ENCODE data around the gene MAEA.

The MAEA gene

DNA sequence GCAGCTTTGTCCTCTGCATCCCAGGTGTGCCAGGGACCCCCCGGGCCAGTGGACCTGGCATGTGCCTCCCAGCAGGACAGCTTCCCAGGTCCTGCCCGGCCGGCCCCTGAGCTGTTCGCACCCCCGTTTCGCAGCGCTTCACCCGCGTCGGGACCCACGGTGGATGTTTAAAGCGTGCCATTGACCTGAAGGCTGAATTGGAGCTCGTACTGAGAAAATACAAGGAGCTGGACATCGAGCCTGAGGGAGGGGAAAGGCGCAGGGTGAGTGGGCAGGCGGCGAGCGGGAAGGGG is 65.2 kb downstream of the MAEA start:
- Mint-ChIP-seq H3K27me3 (ENCODE audit: low read depth) (no peaks in the 10 kb centered on the region), H3K36me3 (ENCODE audit: low read depth) (no peaks in the 10 kb centered on the region), H3K27ac (no peak overlapping the region), H3K9me3 (no peaks in the 10 kb centered on the region), H3K4me3 (no peak overlapping the region), H3K4me1 (ENCODE audit: low read depth) (peaks cover 6% of the 10 kb centered on the region)
- DNase-seq (ENCODE audit: low spot score) = no peak

DNA sequence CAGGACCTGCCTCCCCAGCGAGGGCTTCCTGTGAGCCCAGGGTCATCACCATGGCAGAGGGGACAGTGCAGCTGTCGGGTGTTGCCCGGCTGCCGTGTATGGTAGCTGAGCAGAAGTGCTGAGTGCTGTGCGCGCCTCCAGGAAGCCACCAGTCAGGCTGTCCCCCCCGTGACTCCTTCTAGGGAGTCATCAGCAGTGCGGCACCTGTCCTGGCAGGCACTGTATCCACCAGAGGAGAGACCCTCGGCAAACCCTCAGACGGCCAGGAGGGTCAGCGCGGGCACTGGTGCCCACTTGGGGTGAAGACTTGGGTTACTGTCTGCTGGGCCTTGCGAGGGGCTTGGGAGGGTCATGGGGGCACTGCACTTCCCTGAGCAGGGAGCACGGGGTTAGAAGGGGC is 65.7 kb downstream of the MAEA start:
- no peaks in the 10 kb centered on the region for H3K27me3 Mint-ChIP-seq (ENCODE audit: low read depth)
- no peak for DNase-seq (ENCODE audit: low spot score)
- no peak overlapping the region for H3K27ac Mint-ChIP-seq
- H3K4me3 Mint-ChIP-seq = no peak overlapping the region
- H3K4me1 Mint-ChIP-seq (ENCODE audit: low read depth) = peaks cover 5% of the 10 kb centered on the region
- H3K9me3 Mint-ChIP-seq = no peaks in the 10 kb centered on the region
- H3K36me3 Mint-ChIP-seq (ENCODE audit: low read depth) = no peaks in the 10 kb centered on the region

DNA sequence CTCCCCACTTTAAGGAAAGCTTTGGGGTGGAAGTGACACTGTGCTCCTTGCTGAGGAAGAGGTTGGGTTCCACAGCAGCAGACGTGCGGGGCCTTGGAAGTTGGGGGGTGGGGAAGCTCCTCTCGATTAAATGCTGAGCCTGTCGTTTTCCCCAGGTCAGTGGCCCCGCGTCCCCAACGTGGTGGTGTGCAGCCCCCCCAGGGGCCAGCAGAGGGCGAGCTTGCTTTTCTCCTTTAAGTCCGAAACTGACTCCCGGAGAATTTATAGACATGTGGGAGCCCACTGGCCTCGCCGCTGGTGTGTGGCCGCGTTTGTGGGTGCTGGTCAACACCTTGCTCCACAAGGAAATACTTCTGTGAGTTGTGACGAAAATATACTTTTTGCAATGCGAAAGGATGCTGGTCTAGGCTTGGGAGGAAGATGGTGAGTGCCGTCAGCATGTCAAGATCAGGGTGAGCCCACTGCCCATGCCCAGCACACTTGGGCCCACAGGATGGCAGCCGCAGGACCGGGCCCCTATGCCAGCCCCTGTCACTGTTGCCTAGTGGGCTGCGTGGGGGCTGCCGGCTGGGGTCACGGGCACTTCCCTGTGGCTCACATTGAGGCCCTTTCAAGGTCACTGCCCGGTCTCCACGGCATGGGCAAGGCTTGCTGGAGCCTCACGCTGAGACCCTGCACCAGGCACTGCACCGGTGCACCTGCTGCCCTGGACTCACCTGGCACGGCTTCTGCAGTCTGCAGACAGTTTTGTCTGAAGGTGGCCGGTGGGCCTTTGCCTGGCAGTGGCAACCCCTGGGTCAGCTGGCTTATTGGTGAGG is 66.7 kb downstream of the MAEA start:
- Mint-ChIP-seq H3K4me1 (ENCODE audit: low read depth) (peaks cover 4% of the 10 kb centered on the region), H3K27ac (no peak overlapping the region), H3K9me3 (no peaks in the 10 kb centered on the region), H3K4me3 (no peak overlapping the region), H3K27me3 (ENCODE audit: low read depth) (no peaks in the 10 kb centered on the region), H3K36me3 (ENCODE audit: low read depth) (no peaks in the 10 kb centered on the region)
- DNase-seq (ENCODE audit: low spot score) = peak; percentile 15

DNA sequence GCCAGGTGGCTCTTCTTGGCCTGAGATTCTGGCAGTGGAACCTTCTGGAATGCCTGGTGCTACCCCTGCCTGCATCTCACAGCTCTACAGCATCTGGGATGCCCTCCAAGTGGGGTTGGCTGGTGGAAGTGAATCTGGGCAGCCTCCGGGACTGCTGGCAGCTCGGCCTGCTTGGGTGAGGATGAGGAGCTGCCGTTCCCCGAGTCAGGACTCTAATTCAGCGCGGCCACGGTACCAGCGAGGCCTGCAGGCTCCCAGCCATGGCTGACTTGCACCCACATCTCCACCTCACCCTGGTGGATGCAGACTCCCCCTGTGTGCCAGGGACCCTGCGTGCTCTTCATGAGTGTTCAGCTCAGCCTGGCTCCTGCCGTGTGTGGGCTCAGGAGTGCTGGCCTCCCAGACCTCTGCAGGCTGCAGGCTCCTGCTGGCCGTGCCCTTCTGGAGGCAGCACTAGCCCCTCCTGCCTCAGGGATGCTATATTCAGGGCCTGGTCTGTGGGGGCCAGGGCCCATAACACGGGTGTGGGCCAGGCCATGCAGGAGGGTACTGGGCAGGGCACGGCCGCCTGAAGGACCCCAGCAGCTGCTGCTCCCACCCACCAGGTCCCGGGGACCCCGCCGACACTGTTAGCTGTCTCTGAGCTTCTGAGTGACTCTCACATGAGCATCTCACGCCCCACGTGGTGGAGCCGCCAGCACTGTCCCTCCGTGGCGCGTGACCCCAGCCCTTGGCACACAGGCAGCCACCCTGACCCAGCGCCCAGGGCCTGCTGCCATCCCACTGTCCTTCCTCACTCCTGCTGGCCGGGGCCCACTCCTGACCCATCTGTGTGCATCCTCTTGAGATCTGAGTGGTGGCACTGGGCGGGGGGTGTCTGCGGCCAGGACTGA is 67.9 kb downstream of the MAEA start:
- H3K4me3 Mint-ChIP-seq = no peak overlapping the region
- H3K9me3 Mint-ChIP-seq = no peaks in the 10 kb centered on the region
- no peak for DNase-seq (ENCODE audit: low spot score)
- no peaks in the 10 kb centered on the region for H3K27me3 Mint-ChIP-seq (ENCODE audit: low read depth)
- no peaks in the 10 kb centered on the region for H3K4me1 Mint-ChIP-seq (ENCODE audit: low read depth)
- no peak overlapping the region for H3K27ac Mint-ChIP-seq
- H3K36me3 Mint-ChIP-seq (ENCODE audit: low read depth) = no peaks in the 10 kb centered on the region

DNA sequence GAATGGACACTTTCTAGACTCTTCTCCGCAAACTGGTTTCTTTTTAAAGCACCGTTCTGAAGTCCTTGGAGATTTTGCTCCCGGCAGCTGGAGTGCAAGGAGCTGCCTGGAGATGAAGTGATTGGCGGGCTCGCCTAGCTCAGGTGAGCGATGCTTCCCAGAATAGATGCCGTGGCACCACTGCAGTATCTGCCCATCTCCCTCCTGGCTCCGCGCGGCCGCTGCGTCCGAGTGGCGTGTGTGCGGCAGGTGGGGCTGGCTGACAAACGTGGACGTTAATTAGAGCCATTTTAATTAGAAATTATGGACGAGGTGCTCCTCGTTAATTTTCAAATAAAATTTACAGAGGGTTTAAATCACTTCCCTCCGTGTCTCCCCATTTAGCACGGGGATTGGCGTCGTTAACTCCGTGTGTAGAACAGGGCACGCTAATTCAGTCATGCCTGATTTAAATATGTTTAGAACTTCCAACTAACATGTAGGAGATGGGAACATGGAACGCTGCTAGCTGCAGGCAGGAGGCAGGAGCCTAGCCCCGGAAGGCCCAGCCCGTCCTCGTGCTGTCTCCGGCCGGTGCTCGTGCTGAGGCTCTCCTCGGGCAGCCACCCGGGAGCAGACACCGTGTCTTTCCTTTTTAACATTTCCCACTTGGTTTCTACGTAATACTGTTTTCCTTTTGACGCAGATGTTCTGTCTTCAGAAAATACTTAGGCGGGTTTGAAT is 68.9 kb downstream of the MAEA start:
- H3K4me1 Mint-ChIP-seq (ENCODE audit: low read depth) = no peaks in the 10 kb centered on the region
- no peaks in the 10 kb centered on the region for H3K36me3 Mint-ChIP-seq (ENCODE audit: low read depth)
- H3K27me3 Mint-ChIP-seq (ENCODE audit: low read depth) = no peaks in the 10 kb centered on the region
- H3K27ac Mint-ChIP-seq = no peak overlapping the region
- DNase-seq (ENCODE audit: low spot score) = no peak
- H3K9me3 Mint-ChIP-seq = no peaks in the 10 kb centered on the region
- no peak overlapping the region for H3K4me3 Mint-ChIP-seq

DNA sequence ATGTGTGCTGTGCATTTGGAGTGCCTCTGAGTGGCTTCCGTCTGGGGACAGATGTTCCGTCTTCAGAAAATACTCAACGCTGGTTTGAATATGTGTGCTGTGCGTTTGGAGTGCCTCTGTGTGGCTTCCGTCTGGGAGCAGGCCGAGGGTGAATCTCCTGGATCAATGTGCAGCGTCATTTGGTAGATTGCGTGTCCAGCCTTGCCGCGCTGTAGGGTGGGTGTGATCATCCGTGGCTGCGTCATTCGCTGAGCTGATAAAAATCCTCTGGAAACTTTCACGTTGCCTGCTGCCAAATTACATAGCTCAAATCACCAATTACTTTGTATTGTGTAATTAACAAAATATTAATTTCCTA is 69.4 kb downstream of the MAEA start:
- no peak for DNase-seq (ENCODE audit: low spot score)
- Mint-ChIP-seq H3K36me3 (ENCODE audit: low read depth) (no peaks in the 10 kb centered on the region), H3K4me3 (no peak overlapping the region)

DNA sequence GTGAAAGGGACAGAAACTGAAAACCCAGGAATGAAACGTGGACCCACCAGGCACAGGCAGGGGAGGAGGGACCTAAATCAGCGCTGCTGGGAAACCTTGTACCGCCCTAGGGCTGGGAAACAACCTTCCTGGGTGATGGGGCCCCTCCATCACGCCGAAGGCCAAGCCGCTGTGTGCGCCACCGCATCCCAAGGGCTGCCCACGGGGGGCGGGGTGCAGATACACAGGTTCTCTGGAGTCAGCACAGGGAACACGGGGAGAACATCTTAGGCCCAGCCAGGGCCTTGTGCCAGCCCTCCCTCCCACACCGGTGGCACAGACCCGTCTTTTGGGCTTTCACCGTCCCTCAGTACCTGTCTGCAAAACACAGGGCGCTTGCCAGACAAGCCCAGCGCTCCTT is 70.3 kb downstream of the MAEA start:
- H3K36me3 Mint-ChIP-seq (ENCODE audit: low read depth) = no peaks in the 10 kb centered on the region
- no peaks in the 10 kb centered on the region for H3K4me1 Mint-ChIP-seq (ENCODE audit: low read depth)
- no peak overlapping the region for H3K4me3 Mint-ChIP-seq
- no peaks in the 10 kb centered on the region for H3K27me3 Mint-ChIP-seq (ENCODE audit: low read depth)
- no peak for DNase-seq (ENCODE audit: low spot score)
- H3K27ac Mint-ChIP-seq = no peak overlapping the region
- H3K9me3 Mint-ChIP-seq = no peaks in the 10 kb centered on the region

More for the DNA sequence above, 69.4 kb downstream of the MAEA start:
- Mint-ChIP-seq H3K27me3 (ENCODE audit: low read depth) (no peaks in the 10 kb centered on the region), H3K9me3 (no peaks in the 10 kb centered on the region), H3K27ac (no peak overlapping the region), H3K4me1 (ENCODE audit: low read depth) (no peaks in the 10 kb centered on the region)

DNA sequence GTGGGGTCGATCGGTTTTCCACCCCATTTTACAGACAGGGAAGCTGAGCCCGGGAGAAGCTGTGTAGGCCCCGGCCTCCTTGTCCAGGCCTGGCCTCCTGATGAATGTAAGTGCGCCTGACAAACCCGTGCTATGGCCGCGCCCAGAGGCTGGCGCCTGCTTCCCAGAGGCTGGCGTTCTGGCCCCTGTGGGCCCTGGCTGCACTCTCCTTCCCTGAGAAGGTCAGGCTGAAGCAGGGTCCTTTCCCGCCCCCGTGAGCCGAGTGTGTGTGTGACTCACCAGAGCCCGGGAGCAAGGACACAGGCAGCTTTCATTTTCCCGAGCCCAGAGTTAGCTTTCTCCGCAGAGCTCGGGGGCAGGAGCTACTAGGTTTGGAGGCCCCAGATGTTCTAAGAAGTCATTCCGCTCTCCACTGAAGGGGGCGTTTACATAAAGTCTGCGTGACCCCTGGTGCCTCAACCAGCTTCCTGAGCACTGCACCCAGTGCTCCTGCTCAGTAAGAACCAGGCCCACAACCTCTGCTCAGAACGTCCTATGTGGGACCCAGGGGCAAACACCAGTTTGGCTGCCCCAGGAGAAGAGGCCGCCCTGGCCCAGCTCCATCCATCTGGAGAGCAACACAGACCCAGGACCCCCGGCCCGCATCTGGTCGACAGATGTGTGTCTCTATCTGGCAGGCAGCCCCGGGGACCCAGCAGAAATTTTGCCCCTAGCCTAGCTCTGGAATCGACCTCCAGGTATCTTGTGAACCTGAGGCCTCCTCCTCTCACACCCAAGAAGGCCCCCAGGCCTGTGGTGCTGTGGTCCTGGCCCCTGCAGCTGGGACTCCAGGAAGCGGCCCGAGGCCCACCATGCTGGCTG is 71.0 kb downstream of the MAEA start:
- H3K4me3 Mint-ChIP-seq = no peak overlapping the region
- no peaks in the 10 kb centered on the region for H3K4me1 Mint-ChIP-seq (ENCODE audit: low read depth)
- no peak for DNase-seq (ENCODE audit: low spot score)
- H3K9me3 Mint-ChIP-seq = no peaks in the 10 kb centered on the region
- no peak overlapping the region for H3K27ac Mint-ChIP-seq
- no peaks in the 10 kb centered on the region for H3K36me3 Mint-ChIP-seq (ENCODE audit: low read depth)
- no peaks in the 10 kb centered on the region for H3K27me3 Mint-ChIP-seq (ENCODE audit: low read depth)

DNA sequence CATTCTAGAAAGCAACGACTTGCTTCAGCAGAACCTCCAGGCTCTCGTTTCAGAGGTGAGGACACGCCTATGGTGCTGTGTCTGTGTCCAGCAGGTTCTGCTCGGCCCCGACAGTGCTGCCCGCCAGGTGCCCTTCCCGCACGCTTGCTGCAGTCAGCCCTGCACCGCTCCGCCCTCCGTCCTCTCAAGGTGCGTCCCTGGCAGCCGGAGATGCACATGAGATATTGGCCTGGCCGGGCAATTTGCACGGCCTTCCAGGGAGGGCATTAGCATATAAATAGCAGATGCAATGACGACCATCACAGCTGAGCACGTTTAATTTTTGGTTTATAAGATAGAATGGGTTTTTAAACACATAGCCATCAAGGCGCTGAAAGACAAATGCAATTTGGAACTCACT is 71.7 kb downstream of the MAEA start:
- Mint-ChIP-seq H3K9me3 (no peaks in the 10 kb centered on the region), H3K27me3 (ENCODE audit: low read depth) (no peaks in the 10 kb centered on the region), H3K4me1 (ENCODE audit: low read depth) (no peaks in the 10 kb centered on the region), H3K36me3 (ENCODE audit: low read depth) (no peaks in the 10 kb centered on the region), H3K4me3 (no peak overlapping the region), H3K27ac (no peak overlapping the region)
- no peak for DNase-seq (ENCODE audit: low spot score)

DNA sequence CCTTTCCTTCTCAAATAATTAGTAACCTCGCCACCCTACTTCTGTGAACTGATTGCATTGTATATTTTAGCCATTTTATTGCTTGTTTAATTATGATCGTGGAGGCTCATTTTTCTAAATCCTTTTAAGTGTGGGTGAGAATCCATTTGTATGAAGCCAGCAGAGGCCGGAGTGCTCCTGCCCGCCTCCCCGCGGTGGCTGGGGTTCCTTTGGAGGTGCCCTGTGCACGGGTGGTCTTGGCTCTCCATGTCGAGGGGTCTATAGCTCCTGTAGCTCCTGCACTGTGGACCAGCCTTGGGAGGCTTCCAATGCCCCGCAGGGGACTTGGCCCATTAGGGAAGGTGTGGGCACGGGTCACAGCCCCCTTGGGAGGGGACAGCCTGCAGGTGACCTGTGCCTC is 72.4 kb downstream of the MAEA start:
- Mint-ChIP-seq H3K36me3 (ENCODE audit: low read depth) (no peaks in the 10 kb centered on the region), H3K4me3 (no peak overlapping the region), H3K27me3 (ENCODE audit: low read depth) (no peaks in the 10 kb centered on the region), H3K4me1 (ENCODE audit: low read depth) (no peaks in the 10 kb centered on the region), H3K27ac (no peak overlapping the region), H3K9me3 (no peaks in the 10 kb centered on the region)
- no peak for DNase-seq (ENCODE audit: low spot score)

DNA sequence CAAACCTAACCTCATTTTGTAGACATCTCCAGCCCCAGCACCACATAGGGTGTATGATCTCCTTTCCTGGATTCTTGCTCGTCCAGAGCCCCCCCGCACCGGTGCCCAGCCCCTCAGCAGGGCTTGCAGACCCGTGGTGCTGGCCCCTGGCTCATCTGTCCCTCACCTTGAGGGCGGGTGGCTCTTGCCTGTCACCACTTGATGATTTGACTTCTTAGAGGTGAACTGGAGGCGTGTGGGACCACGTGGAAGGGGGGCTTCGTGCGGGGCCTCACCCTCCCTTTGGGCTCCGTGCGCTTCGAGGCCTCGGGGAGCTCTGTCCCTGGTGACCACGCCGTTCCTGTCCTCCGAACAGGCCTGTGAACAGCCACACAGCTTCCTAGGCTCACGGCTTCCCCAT is 72.8 kb downstream of the MAEA start:
- Mint-ChIP-seq H3K36me3 (ENCODE audit: low read depth) (no peaks in the 10 kb centered on the region), H3K27ac (no peak overlapping the region), H3K27me3 (ENCODE audit: low read depth) (no peaks in the 10 kb centered on the region), H3K4me1 (ENCODE audit: low read depth) (no peaks in the 10 kb centered on the region), H3K4me3 (no peak overlapping the region), H3K9me3 (no peaks in the 10 kb centered on the region)
- DNase-seq (ENCODE audit: low spot score) = no peak

DNA sequence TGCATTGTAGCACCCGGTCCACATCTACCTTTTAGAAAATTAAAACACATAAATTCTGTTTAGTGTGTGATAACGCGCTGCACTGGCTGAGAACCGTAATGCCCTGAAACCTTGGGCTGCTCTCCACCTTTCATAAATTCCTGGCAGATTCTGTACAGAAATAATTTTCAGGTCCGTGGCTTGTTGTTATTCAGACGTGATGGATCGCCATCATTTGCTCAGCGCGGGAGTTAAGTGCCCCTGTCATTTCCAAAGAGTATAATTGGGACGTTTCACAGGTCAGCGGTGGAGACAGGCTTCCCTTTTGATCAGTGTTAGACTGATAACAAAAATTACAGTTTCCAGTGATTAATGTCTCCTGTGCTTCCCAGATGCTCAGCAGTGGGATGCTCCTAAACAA is 73.8 kb downstream of the MAEA start:
- Mint-ChIP-seq H3K36me3 (ENCODE audit: low read depth) (no peaks in the 10 kb centered on the region), H3K4me1 (ENCODE audit: low read depth) (no peaks in the 10 kb centered on the region), H3K9me3 (no peaks in the 10 kb centered on the region), H3K27ac (no peak overlapping the region), H3K27me3 (ENCODE audit: low read depth) (no peaks in the 10 kb centered on the region), H3K4me3 (no peak overlapping the region)
- no peak for DNase-seq (ENCODE audit: low spot score)

DNA sequence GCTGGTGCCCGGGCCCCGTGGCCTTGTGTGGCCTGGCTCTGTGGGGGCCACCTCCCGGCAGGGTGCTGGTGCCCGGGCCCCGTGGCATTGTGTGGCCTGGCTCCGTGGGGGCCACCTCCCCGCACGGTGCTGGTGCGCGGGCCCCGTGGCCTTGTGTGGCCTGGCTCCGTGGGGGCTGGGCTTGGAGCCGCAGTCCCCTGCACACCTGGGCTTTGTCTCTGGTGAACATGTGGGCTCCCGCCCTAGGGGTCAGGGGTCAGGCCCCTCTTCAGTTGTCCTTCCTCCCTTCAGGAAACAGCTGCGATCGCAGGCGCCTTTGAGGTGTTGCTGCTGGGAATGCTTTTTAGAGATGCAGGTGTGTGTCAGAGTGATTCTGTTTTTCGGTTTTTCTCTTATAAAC is 74.5 kb downstream of the MAEA start:
- Mint-ChIP-seq H3K4me1 (ENCODE audit: low read depth) (no peaks in the 10 kb centered on the region), H3K36me3 (ENCODE audit: low read depth) (no peaks in the 10 kb centered on the region), H3K9me3 (no peaks in the 10 kb centered on the region), H3K27me3 (ENCODE audit: low read depth) (no peaks in the 10 kb centered on the region), H3K27ac (no peak overlapping the region), H3K4me3 (no peak overlapping the region)
- DNase-seq (ENCODE audit: low spot score) = no peak
